ENCODE data around the gene MBL2. TPM values are rescaled to one million over a fixed set of nuclear protein-coding genes. Genes with fewer than 3 reads are reported as not detected.

Gene MBL2
- total and polyA plus RNA-seq, 2 donors (not counting 1 experiment from before 2014, with no cell fraction given) = not detected

- no peak overlapping the region for H3K27ac Mint-ChIP-seq
- no peaks in the 10 kb centered on the region for H4K20me1 ChIP-seq (ENCODE audit: control insufficient read depth, insufficient read depth, low read length, poor library complexity, severe bottlenecking)
- ChIA-PET POLR2A (no interaction called here), CTCF (interaction anchor here (2.2 kb wide), 1 partner anchor 10 kb away, joined by 8 read pairs; no protein-coding TSS in a partner anchor)
- H3K9me3 Mint-ChIP-seq (ENCODE audit: insufficient read depth) = no peaks in the 10 kb centered on the region
- no peaks in the 10 kb centered on the region for H3K79me2 ChIP-seq (ENCODE audit: control insufficient read depth, insufficient read depth, low read length)
- ATAC-seq (ENCODE audit: low read depth) (no peak), DNase-seq (no peak)
- intact Hi-C loops (cut with micrococcal nuclease) = no loop called here
- no peak overlapping the region for H3K4me3 ChIP-seq (ENCODE audit: control extremely low read depth in 1 of 5, extremely low read depth in 1 of 5, insufficient read depth in 1 of 5, low read depth in 2 of 5, low read length in 4 of 5)
- no peaks in the 10 kb centered on the region for H3K27me3 Mint-ChIP-seq
- H3K4me1 Mint-ChIP-seq = no peaks in the 10 kb centered on the region
- H3K27me3 ChIP-seq (replicated peaks in 1 of 4; ENCODE audit: control extremely low read depth in 1 of 4, control insufficient read depth in 3 of 4, insufficient read depth in 4 of 4, low read length in 3 of 4) = no peaks in the 10 kb centered on the region
- 70% methylated on average over 3 of the region's 3 CpGs for WGBS (ENCODE audit: insufficient coverage)
- no peak overlapping the region for H2AFZ ChIP-seq (ENCODE audit: insufficient read depth, low read depth, low read length, poor library complexity, severe bottlenecking)
- TF ChIP-seq CTCF (IDR thresholded peaks at IDR 0.05) = no peak
- TF ChIP-seq EZH2 (IDR thresholded peaks at IDR 0.05; ENCODE audit: borderline replicate concordance, insufficient read depth, low read depth, low read length, poor library complexity, severe bottlenecking) = no peak
- no peak overlapping the region for H3K9ac ChIP-seq (ENCODE audit: low read length)
- H3K27ac ChIP-seq (ENCODE audit: low read length in 2 of 2) = no peak overlapping the region
- H3K4me1 ChIP-seq (ENCODE audit: control insufficient read depth in 2 of 2, insufficient read depth in 2 of 2, low read length in 2 of 2) = no peaks in the 10 kb centered on the region
- H3K36me3 ChIP-seq (replicated peaks in 1 of 2; ENCODE audit: control extremely low read depth in 1 of 2, control insufficient read depth in 1 of 2, extremely low read depth in 1 of 2, insufficient read depth in 2 of 2, low read length in 1 of 2) = no peaks in the 10 kb centered on the region
- H3K4me3 Mint-ChIP-seq = no peak overlapping the region
- no peaks in the 10 kb centered on the region for H3K9me3 ChIP-seq (ENCODE audit: control extremely low read depth in 1 of 3, control insufficient read depth in 2 of 3, insufficient read depth in 1 of 3, low read length in 2 of 3)
- no peak overlapping the region for H3K4me2 ChIP-seq (replicated peaks; ENCODE audit: low read depth, low read length, poor library complexity, severe bottlenecking)
These were observed 33.0 kb downstream of the MBL2 start for GRCh38 chr10:52739380-52740154.

- Histone ChIP-seq H3K27ac (ENCODE audit: low read length in 2 of 2) (no peak overlapping the region), H4K20me1 (ENCODE audit: control insufficient read depth, insufficient read depth, low read length, poor library complexity, severe bottlenecking) (no peaks in the 10 kb centered on the region), H3K4me2 (replicated peaks; ENCODE audit: low read depth, low read length, poor library complexity, severe bottlenecking) (no peak overlapping the region), H2AFZ (ENCODE audit: insufficient read depth, low read depth, low read length, poor library complexity, severe bottlenecking) (no peak overlapping the region), H3K4me3 (ENCODE audit: control extremely low read depth in 1 of 5, extremely low read depth in 1 of 5, insufficient read depth in 1 of 5, low read depth in 2 of 5, low read length in 4 of 5) (no peak overlapping the region), H3K79me2 (ENCODE audit: control insufficient read depth, insufficient read depth, low read length) (no peaks in the 10 kb centered on the region), H3K9me3 (ENCODE audit: control extremely low read depth in 1 of 3, control insufficient read depth in 2 of 3, insufficient read depth in 1 of 3, low read length in 2 of 3) (no peaks in the 10 kb centered on the region), H3K36me3 (replicated peaks in 1 of 2; ENCODE audit: control extremely low read depth in 1 of 2, control insufficient read depth in 1 of 2, extremely low read depth in 1 of 2, insufficient read depth in 2 of 2, low read length in 1 of 2) (no peaks in the 10 kb centered on the region), H3K4me1 (ENCODE audit: control insufficient read depth in 2 of 2, insufficient read depth in 2 of 2, low read length in 2 of 2) (no peaks in the 10 kb centered on the region), H3K27me3 (replicated peaks in 1 of 4; ENCODE audit: control extremely low read depth in 1 of 4, control insufficient read depth in 3 of 4, insufficient read depth in 4 of 4, low read length in 3 of 4) (no peaks in the 10 kb centered on the region), H3K9ac (ENCODE audit: low read length) (no peak overlapping the region)
- no peak for ATAC-seq (ENCODE audit: low read depth)
- ChIA-PET CTCF (no interaction called here), POLR2A (no interaction called here)
- intact Hi-C loops (cut with micrococcal nuclease) = no loop called here
- DNase-seq = no peak
- H3K4me3 Mint-ChIP-seq = no peak overlapping the region
- H3K27ac Mint-ChIP-seq = no peak overlapping the region
- H3K9me3 Mint-ChIP-seq (ENCODE audit: insufficient read depth) = no peaks in the 10 kb centered on the region
- H3K4me1 Mint-ChIP-seq = no peaks in the 10 kb centered on the region
- TF ChIP-seq CTCF (IDR thresholded peaks at IDR 0.05) = no peak
- TF ChIP-seq EZH2 (IDR thresholded peaks at IDR 0.05; ENCODE audit: borderline replicate concordance, insufficient read depth, low read depth, low read length, poor library complexity, severe bottlenecking) = no peak
- WGBS (ENCODE audit: insufficient coverage) = 82% methylated on average over 4 of the region's 5 CpGs
- no peaks in the 10 kb centered on the region for H3K27me3 Mint-ChIP-seq
These were observed 33.6 kb downstream of the MBL2 start for GRCh38 chr10:52738951-52739350.

Data from B cell (primary cell).